Common myeloid progenitor, CD34-positive (primary cell): Measurements from ENCODE around the gene PHF21A.
"Not testable (repeated sequence)": the region's sequence is repeated elsewhere in the genome, so short reads cannot be mapped to it uniquely, and the experiment has no call there.

Experiments used
- CTCF ChIA-PET: fragments of 350-600 bp; sonication (Branson Sonifier 250); formaldehyde crosslinking; loops from one replicate; lab custom pipeline; 2021; ENCODE audit warnings: antibody characterized with exemption; lab: Charles Lee
- POLR2A ChIA-PET: fragments of 350-600 bp; sonication (Branson Sonifier 250); formaldehyde crosslinking; loops from one replicate; lab custom pipeline; 2021; ENCODE audit warnings: antibody characterized with exemption; lab: Charles Lee
- DNase-seq, 3 donors: peaks; one replicate each; pipeline versions ENCODE4 v3.0.0 to v3.0.0-alpha.2; 2013
- H3K27ac ChIP-seq, 2 experiments: 1 replicate in 1 of 2; 2 replicates in 1 of 2; pipeline ENCODE4 v1.7.0; 2013; ENCODE audit warnings: inconsistent platforms in 2 of 2, low read length in 2 of 2, mild to moderate bottlenecking in 2 of 2, low read depth in 1 of 2, moderate library complexity in 1 of 2; ENCODE audit not compliant: severe bottlenecking in 2 of 2, insufficient read depth in 1 of 2, poor library complexity in 1 of 2
- H3K27me3 ChIP-seq, 5 experiments: replicated peaks in 2 of 5; 1 replicate in 3 of 5; 2 replicates in 2 of 5; pipeline versions ENCODE4 v1.6.1 to v1.7.0; 2013; ENCODE audit warnings: low read length in 4 of 5, mild to moderate bottlenecking in 2 of 5, moderate library complexity in 2 of 5, inconsistent platforms in 1 of 5; ENCODE audit not compliant: insufficient read depth in 5 of 5, control insufficient read depth in 4 of 5
- H3K36me3 ChIP-seq, 4 experiments: 1 replicate in 2 of 4; 2 replicates in 2 of 4; pipeline versions ENCODE4 v1.6.1 to v1.7.0; 2013; ENCODE audit warnings: low read length in 3 of 4, control low read depth in 1 of 4, mild to moderate bottlenecking in 1 of 4; ENCODE audit not compliant: control insufficient read depth in 4 of 4, insufficient read depth in 4 of 4
- H3K4me1 ChIP-seq, 4 experiments: 1 replicate in 3 of 4; 2 replicates in 1 of 4; pipeline versions ENCODE4 v1.6.1 to v1.7.1; 2013; ENCODE audit warnings: low read length in 3 of 4, mild to moderate bottlenecking in 3 of 4, control low read depth in 1 of 4, inconsistent platforms in 1 of 4, moderate library complexity in 1 of 4; ENCODE audit not compliant: control insufficient read depth in 4 of 4, insufficient read depth in 4 of 4; ENCODE audit errors: control extremely low read depth in 1 of 4
- H3K4me3 ChIP-seq, 7 experiments: 1 replicate in 4 of 7; 2 replicates in 3 of 7; pipeline versions ENCODE4 v1.5.1 to v1.7.0; 2013; ENCODE audit warnings: mild to moderate bottlenecking in 7 of 7, low read length in 6 of 7, moderate library complexity in 6 of 7, inconsistent platforms in 2 of 7, low read depth in 2 of 7, control low read depth in 1 of 7; ENCODE audit not compliant: insufficient read depth in 4 of 7, control insufficient read depth in 1 of 7; ENCODE audit errors: extremely low read depth in 1 of 7
- H3K9me3 ChIP-seq, 5 experiments: 1 replicate in 4 of 5; 2 replicates in 1 of 5; pipeline versions ENCODE4 v1.6.1 to v1.7.1; 2013; ENCODE audit warnings: low read length in 4 of 5, mild to moderate bottlenecking in 2 of 5, inconsistent platforms in 1 of 5, low read depth in 1 of 5, moderate library complexity in 1 of 5; ENCODE audit not compliant: control insufficient read depth in 4 of 5, insufficient read depth in 2 of 5; ENCODE audit errors: control extremely low read depth in 1 of 5
- WGBS: methylation state at CpG from one replicate; pipeline ENCODE4 v1.1.5; 2013; ENCODE audit not compliant: insufficient coverage; 5-methylcytosine and 5-hydroxymethylcytosine counted together

PHF21A gene

GRCh38 chr11:45904309-45904915, 216.8 kb downstream of the PHF21A start:
- Histone ChIP-seq H3K36me3 (peaks cover 0 to 5% (median 1%) of the 10 kb centered on the region in 4 experiments), H3K27ac (no peak overlapping the region), H3K27me3 (peaks cover 0 to 27% (median 9%) of the 10 kb centered on the region in 5 experiments), H3K9me3 (no peaks in the 10 kb centered on the region), H3K4me1 (peaks cover 0 to 17% (median 7%) of the 10 kb centered on the region in 4 experiments), H3K4me3 (no peak overlapping the region)
- no peak for DNase-seq
- ChIA-PET CTCF (interaction anchor here (0.5 kb wide), 1 partner anchor 74 kb away, joined by 4 read pairs; no protein-coding TSS in a partner anchor), POLR2A (no interaction called here)
- 95% methylated on average over 13 of the region's 15 CpGs for WGBS

- Histone ChIP-seq H3K4me3 (no peak overlapping the region), H3K4me1 (peaks cover 0 to 23% (median 12%) of the 10 kb centered on the region in 4 experiments), H3K27me3 (peaks cover 0 to 44% (median 16%) of the 10 kb centered on the region in 5 experiments), H3K27ac (no peak overlapping the region), H3K9me3 (no peaks in the 10 kb centered on the region), H3K36me3 (no peaks in the 10 kb centered on the region)
- ChIA-PET CTCF (interaction anchor here (0.8 kb wide), 1 partner anchor 12 kb away, joined by 3 read pairs; no protein-coding TSS in a partner anchor), POLR2A (no interaction called here)
- 98% methylated on average over 45 of the region's 56 CpGs for WGBS
- no peak for DNase-seq
These were observed 218.5 kb downstream of the PHF21A start for GRCh38 chr11:45902452-45903380.

GRCh38 chr11:45901626-45902025, 219.6 kb downstream of the PHF21A start:
- 95% methylated on average over 6 of the region's 6 CpGs for WGBS
- Histone ChIP-seq H3K4me3 (no peak overlapping the region), H3K36me3 (no peaks in the 10 kb centered on the region), H3K27me3 (peaks cover 0 to 54% (median 18%) of the 10 kb centered on the region in 5 experiments), H3K27ac (no peak overlapping the region), H3K4me1 (peaks cover 0 to 23% (median 12%) of the 10 kb centered on the region in 4 experiments), H3K9me3 (no peaks in the 10 kb centered on the region)
- ChIA-PET POLR2A (no interaction called here), CTCF (no interaction called here)
- no peak for DNase-seq

- Histone ChIP-seq H3K36me3 (no peaks in the 10 kb centered on the region), H3K4me1 (peaks cover 0 to 19% (median 11%) of the 10 kb centered on the region in 4 experiments), H3K4me3 (no peak overlapping the region), H3K9me3 (no peaks in the 10 kb centered on the region), H3K27me3 (peaks cover 0 to 60% (median 19%) of the 10 kb centered on the region in 5 experiments), H3K27ac (no peak overlapping the region)
- WGBS, result 60% methylated on average over 7 of the region's 8 CpGs
- DNase-seq, result no peak
- CTCF ChIA-PET, result interaction anchor here (1.2 kb wide), 1 partner anchor 15 kb away, joined by 3 read pairs; no protein-coding TSS in a partner anchor
- POLR2A ChIA-PET, result interaction anchor here (0.6 kb wide), 1 partner anchor 29 kb away, joined by 3 read pairs; no protein-coding TSS in a partner anchor
These were observed 220.2 kb downstream of the PHF21A start for GRCh38 chr11:45900916-45901617.

GRCh38 chr11:45900175-45900800, 221.0 kb downstream of the PHF21A start:
- 13% methylated on average over 24 of the region's 59 CpGs for WGBS
- H3K9me3 ChIP-seq, H3K27ac ChIP-seq, POLR2A ChIA-PET, DNase-seq, H3K36me3 ChIP-seq: not testable (repeated sequence)
- Histone ChIP-seq H3K4me1 (peaks cover 0 to 13% (median 9%) of the 10 kb centered on the region in 4 experiments), H3K27me3 (peaks cover 0 to 66% (median 21%) of the 10 kb centered on the region in 5 experiments), H3K4me3 (peak overlapping the region in 3 of 7 experiments; percentile 36 to 61 (median 48))
- CTCF ChIA-PET, result interaction anchor here (1.2 kb wide), 1 partner anchor 15 kb away, joined by 3 read pairs; no protein-coding TSS in a partner anchor

GRCh38 chr11:45899448-45900174, 221.6 kb downstream of the PHF21A start:
- DNase-seq, result peak; percentile 77 to 89 (median 85)
- ChIA-PET CTCF (interaction anchor here (0.6 to 1.2 kb wide), 4 partner anchors 16 to 489 kb away, joined by 3 read pairs; no protein-coding TSS in a partner anchor), POLR2A (interaction anchor here (1.5 kb wide), 1 partner anchor 19 kb away, joined by 6 read pairs; the partner anchor contains the start of gene PEX16)
- no peak overlapping the region for H3K27ac ChIP-seq
- peak overlapping the region; percentile 24 to 65 (median 40) for H3K4me3 ChIP-seq
- H3K27me3 ChIP-seq, result peaks cover 0 to 71% (median 21%) of the 10 kb centered on the region in 5 experiments
- no peaks in the 10 kb centered on the region for H3K9me3 ChIP-seq
- H3K4me1 ChIP-seq, result peaks cover 0 to 13% (median 9%) of the 10 kb centered on the region in 4 experiments
- WGBS, result under 1% methylated on average over 31 of the region's 62 CpGs
- no peaks in the 10 kb centered on the region for H3K36me3 ChIP-seq
